ENCODE results near the gene CYP17A1. TPM values are rescaled to one million over a fixed set of nuclear protein-coding genes. Genes with fewer than 3 reads are reported as not detected.

The CYP17A1 gene
- total and polyA plus RNA-seq, 12 donors: 0.14 to 0.16 (median 0.15) TPM; not detected in 9

- WGBS, 2 donors: 26 to 29% methylated on average over 8 of the region's 8 CpGs
Measured at GRCh38 chr10:102781090-102781920, 55.9 kb downstream of the CYP17A1 start.

More at GRCh38 chr10:102781090-102781920, 55.9 kb downstream of the CYP17A1 start:
- intact Hi-C loops (cut with DNase I): no loop called here
- Histone ChIP-seq H3K4me3 (peak overlapping the region in 3 of 10 donors; percentile 6 to 26 (median 10)), H3K9me3 (no peaks in the 10 kb centered on the region), H3K36me3 (peaks cover 0 to 3% (median 0%) of the 10 kb centered on the region in 9 donors), H3K4me1 (peaks cover 48 to 100% (median 94%) of the 10 kb centered on the region in 9 donors), H3K27me3 (no peaks in the 10 kb centered on the region), H3K27ac (peak overlapping the region; percentile 74 to 99 (median 96))
- TF ChIP-seq CTCF (IDR thresholded peaks at IDR 0.05): no peak
- ATAC-seq (peak in 1 of 8 donors; percentile 13), DNase-seq (peak in 1 of 2 donors; percentile 56)

Other genes with a start within 250 kb of the CYP17A1 start
- gene TRIM8, start 192.9 kb downstream of the CYP17A1 start, total RNA-seq: 100 to 1,000 TPM in 4 of 10 donors, 10 to 100 TPM in 6; 82.6 to 147 (median 90.4) TPM
- 10 to 100 TPM; 27.9 to 67.0 TPM for gene TRIM8, start 192.9 kb downstream of the CYP17A1 start, polyA plus RNA-seq
- 10 to 100 TPM; 10.9 to 17.8 (median 13.6) TPM for gene ARL3, start 123.0 kb downstream of the CYP17A1 start, total RNA-seq
- 10 to 100 TPM in 1 of 2 donors, 1 to 10 TPM in 1; 5.0 to 15.8 TPM for gene ARL3, start 123.0 kb downstream of the CYP17A1 start, polyA plus RNA-seq
- 1 to 10 TPM in 9 of 10 donors, under 1 TPM in 1; 0.89 to 4.5 (median 2.3) TPM for gene SFXN2, start 122.8 kb downstream of the CYP17A1 start, total RNA-seq
- 1 to 10 TPM; 2.5 to 4.3 TPM for gene SFXN2, start 122.8 kb downstream of the CYP17A1 start, polyA plus RNA-seq
- 10 to 100 TPM; 17.3 to 33.3 (median 21.0) TPM for gene WBP1L, start 93.5 kb downstream of the CYP17A1 start, total RNA-seq
- 10 to 100 TPM; 14.3 to 17.5 TPM for gene WBP1L, start 93.5 kb downstream of the CYP17A1 start, polyA plus RNA-seq
- 10 to 100 TPM; 14.5 to 24.2 (median 17.6) TPM for gene BORCS7, start 16.8 kb upstream of the CYP17A1 start, total RNA-seq
- gene BORCS7, start 16.8 kb upstream of the CYP17A1 start, polyA plus RNA-seq: 10 to 100 TPM; 18.0 to 19.7 TPM
- 10 to 100 TPM; 10.0 to 29.3 (median 15.4) TPM for gene AS3MT, start 32.1 kb upstream of the CYP17A1 start, total RNA-seq
- gene AS3MT, start 32.1 kb upstream of the CYP17A1 start, polyA plus RNA-seq: 10 to 100 TPM in 1 of 2 donors, 1 to 10 TPM in 1; 6.6 to 59.4 TPM
- 1 to 10 TPM; 2.0 to 5.3 (median 4.1) TPM for gene CNNM2, start 80.9 kb upstream of the CYP17A1 start, total RNA-seq
- 1 to 10 TPM; 1.3 to 1.9 TPM for gene CNNM2, start 80.9 kb upstream of the CYP17A1 start, polyA plus RNA-seq